ENCODE measurements around the gene CTNND2.

- no peak for TF ChIP-seq POLR2A (IDR thresholded peaks at IDR 0.05)
- no peak for TF ChIP-seq CTCF (IDR thresholded peaks at IDR 0.05)
Measured at GRCh38 chr5:11269515-11269914, 634.7 kb downstream of the CTNND2 start.

All from thyroid gland (tissue), 4 donors.